HG02642 (cell line): ENCODE results near the gene HIRA.

Source experiments
- ATAC-seq: cut with Tn5 transposase; IDR thresholded peaks from one replicate; pipeline ENCODE4 v1.9.1; 2021; ENCODE audit warnings: mild to moderate bottlenecking; ENCODE audit not compliant: unreplicated experiment, poor library complexity

The HIRA gene

GRCh38 chr22:19412923-19413322 lies 18.6 kb downstream of the HIRA start:
- ATAC-seq: no peak

GRCh38 chr22:19412478-19412877 lies 19.1 kb downstream of the HIRA start:
- no peak for ATAC-seq

- ATAC-seq: no peak
These were observed 19.9 kb downstream of the HIRA start for GRCh38 chr22:19411690-19412045.

- no peak for ATAC-seq
These were observed 20.4 kb downstream of the HIRA start for GRCh38 chr22:19410941-19411689.

- no peak for ATAC-seq
These were observed 23.6 kb downstream of the HIRA start for GRCh38 chr22:19407649-19408606.

- no peak for ATAC-seq
These were observed 24.7 kb downstream of the HIRA start for GRCh38 chr22:19406846-19407245.

GRCh38 chr22:19406281-19406811 lies 25.2 kb downstream of the HIRA start:
- no peak for ATAC-seq

DNA sequence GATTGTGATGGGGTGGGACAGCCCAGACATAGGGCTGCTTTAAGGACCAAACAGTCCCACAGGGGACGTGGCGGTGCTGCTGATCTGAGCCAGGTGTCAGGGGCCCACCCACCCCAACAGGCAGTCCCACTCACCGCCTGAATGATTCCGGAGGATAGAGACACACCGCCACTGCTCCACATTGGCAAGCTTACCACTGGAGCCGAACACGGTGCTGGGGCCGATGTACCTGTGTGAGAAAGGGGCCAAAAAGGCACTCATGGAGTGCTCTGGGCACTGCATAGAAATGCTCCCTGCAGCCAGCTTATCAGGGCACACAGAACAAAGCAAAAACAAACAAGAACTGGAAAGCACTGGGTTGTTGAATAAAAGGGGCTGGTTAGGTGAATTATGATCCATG lies 25.9 kb downstream of the HIRA start:
- no peak for ATAC-seq

DNA sequence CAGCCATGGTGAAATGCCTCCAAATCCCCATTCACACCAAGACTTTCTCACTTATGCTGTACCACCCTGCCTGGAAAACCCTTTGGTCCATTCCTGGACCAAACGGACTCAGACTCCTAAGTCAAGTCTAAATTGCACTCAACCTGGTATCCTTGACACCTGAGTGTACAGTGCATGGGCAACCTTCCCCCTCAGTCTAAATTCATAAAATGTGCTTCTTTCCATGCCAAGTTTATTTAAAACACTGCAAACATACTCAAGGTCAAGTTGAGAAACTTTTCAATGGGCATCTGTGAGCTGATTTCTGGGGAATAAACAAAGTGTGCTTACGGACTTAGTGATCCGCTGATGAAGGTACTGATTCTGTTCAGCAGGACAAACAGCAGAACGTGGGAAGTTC lies 26.4 kb downstream of the HIRA start:
- no peak for ATAC-seq

DNA sequence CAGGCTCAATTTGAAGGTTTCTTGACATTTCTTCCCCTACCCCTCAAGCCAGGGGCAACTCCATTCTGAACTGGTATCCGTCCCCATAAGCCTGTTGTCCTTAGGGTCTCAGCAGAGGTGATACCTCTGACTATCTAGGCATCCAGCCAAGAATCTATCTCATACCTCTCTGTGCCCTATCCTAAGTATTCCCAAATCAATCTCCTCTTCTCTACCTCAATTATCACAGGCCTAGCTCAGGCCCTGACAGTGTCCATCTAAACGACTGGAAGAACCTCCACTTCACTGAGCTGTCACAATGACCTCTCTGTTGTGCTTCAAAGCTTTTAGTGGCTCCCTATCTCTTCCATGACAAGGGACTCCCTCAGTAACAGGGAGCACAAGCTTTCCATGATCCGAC lies 26.9 kb downstream of the HIRA start:
- no peak for ATAC-seq

DNA sequence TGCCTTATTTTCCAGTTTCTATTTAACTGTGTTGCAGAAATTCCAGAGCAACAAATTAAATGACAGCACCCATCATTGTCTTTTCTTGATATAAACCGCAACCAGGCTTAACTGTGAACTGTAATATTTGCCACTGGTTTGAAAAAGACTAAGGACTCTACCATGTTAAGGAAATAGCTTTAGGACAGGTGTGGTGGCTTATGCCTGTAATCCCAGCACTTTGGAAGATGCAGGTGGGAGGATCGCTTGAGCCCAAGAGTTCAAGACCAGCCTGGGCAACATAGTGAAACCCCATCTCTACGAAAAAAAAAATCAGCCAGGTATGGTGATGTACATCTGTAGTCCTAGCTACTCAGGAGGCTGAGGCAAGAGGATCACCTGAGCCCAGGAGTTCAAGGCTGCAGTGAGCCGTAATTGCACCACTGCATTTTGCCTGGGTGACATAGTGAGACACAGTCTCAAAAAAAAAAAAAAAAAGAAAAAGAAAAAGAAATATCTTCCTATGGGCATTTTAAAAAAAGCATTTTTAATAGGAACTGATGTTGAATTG lies 28.8 kb downstream of the HIRA start:
- no peak for ATAC-seq

- ATAC-seq: no peak
These were observed 30.1 kb downstream of the HIRA start for GRCh38 chr22:19401483-19401882.

- ATAC-seq: no peak
These were observed 30.7 kb downstream of the HIRA start for GRCh38 chr22:19400881-19401280.

DNA sequence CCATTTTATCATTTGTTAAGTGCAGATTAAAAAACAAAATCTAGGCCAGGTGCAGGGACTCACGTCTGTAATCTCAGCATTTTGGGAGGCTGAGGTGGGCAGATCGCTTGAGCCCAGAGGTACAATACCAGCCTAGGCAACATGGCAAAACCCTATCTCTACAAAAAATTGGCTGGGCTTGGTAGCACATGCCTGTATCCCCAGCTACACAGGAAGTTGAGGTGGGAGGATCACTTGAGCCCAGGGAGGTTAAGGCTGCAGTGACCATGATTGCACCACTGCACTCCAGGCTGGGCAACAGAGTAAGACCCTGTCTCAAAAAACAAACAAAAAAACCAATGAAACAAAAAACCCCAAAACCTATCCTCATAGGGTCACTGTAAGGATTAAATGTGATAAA lies 32.9 kb downstream of the HIRA start:
- no peak for ATAC-seq

- ATAC-seq: no peak
These were observed 33.3 kb downstream of the HIRA start for GRCh38 chr22:19398206-19398605.

- ATAC-seq: no peak
These were observed 33.8 kb downstream of the HIRA start for GRCh38 chr22:19397734-19398104.

DNA sequence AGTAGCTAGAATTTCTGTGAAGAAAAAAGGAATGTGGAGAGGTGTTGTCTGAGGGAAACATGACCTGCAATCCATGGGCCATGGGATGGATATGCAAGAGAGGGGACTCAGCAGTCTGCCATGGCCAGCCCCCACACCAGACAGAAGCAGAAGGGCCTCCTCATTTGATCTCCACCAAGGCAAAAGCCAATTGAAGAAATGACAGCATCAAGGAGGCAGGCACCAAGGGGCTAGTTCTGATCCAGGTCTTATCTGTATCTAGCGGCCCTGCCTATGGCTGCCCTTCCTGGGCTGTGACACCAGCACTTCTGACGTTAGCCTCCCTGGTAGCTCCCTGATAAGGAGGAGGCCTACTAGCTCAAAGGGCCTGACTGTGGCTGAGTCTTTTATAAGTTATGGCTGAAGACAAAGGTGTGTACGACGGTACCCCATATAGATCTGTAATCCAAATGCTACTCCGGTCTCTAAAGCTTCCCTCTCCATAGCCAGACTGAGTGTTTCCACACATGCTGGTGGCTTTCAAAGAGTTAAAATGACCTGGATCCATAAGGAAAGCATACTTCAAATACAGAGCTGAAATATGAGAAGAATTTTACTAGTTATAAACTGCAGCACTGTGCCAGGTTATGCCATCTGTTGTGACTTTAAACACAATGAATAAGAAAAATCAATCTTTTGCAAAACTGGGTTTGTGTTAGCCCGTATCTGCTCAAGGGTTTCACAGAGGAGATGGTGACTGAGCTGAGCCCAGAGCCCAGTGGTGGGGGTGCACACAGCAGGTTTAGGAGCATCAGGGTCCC lies 34.4 kb downstream of the HIRA start:
- no peak for ATAC-seq

DNA sequence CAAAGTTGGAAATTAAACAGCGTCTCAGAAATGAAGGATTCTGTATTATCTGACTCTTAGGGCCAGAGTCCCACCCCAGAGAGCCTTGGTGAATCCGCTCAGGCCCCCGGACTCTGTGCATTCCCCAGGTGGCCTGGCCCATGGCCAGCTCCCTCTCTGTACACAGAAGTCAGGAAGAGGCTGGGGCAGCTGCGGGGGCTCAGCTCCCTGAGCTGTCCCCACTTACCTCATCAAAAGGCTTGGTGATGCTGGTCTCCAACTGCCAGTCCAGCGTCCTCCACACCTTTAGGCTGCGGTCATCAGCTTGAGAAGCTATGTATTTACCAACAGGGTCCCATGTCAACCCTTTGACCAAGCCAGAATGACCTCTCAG lies 35.0 kb downstream of the HIRA start:
- ATAC-seq: no peak

DNA sequence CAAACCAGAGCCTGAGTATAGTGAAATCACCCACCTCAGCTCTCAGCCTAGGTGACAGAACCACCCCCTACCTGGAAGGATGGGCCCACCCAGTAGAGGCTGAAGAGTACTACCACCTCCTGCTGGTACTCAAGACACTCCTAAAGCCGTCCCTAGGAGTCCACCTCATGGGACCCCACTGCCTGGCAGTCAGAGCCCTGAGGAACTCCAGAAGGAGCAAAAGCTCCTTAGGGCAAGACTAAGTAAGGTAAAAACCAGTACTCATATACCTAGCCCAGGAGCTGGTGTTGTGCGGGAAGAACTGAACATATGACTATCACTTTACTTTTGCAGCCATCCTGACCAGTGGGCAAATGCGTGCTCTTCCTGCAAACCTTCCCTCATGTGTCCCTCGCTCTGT lies 36.3 kb downstream of the HIRA start:
- ATAC-seq: no peak

DNA sequence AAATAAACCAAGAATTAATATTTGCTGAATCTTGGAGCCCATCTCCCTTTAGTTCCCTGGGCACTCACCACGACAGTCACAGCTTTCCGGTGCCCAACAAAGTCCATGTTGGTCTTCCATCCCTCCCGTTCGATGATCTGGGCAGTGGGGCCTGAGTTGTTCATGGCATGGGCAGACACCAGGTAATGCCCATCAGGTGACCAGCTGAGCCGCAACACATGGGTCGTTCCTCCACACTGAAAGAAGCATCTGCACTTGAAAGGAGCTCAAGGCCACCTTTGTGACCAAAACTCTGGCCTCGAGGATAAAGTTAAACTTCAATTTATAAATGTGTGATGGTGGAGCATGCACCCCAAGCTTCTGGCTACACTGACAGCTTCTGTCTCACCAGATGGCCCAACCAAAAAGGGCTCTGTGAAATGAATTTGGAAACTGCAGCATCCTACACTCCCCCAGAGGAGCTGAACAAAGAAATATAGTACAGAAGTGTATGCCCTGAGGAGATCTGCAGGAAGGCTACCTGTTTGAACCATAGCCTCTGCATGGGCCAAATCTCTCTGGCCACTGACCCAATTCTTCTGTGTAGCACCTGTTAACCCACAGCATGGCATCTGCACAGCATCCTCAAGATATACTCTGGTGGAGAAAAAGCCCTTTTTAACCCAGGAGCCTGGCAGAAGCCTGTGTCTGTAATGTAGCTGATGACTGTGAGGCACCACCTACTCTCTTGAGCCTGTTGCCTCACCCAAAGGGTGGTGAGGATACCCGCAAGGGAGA lies 37.1 kb downstream of the HIRA start:
- ATAC-seq: no peak
